SHP77 (cell line): ENCODE results near the gene CRISP2.
"Not testable (repeated sequence)": the region's sequence is repeated elsewhere in the genome, so short reads cannot be mapped to it uniquely, and the experiment has no call there.

Experiments
- DNase-seq, 2 experiments: peaks; one replicate each; lab custom pipeline; 2025; lab: John Stamatoyannopoulos, UW

Gene CRISP2

GRCh38 chr6:49713346-49713745 is at the start of gene CRISP2:
CRISP2 (minus strand) TSS chr6:49713543; CDS start chr6:49709196, 4,347 bp downstream.
- no peak for DNase-seq

- DNase-seq: no peak
These were observed 30.9 kb upstream of the CRISP2 start, which contains the start of gene CRISP3 for GRCh38 chr6:49744259-49744658. CRISP3 (minus strand) TSS chr6:49744388; CDS start chr6:49744367, 21 bp downstream.

- no peak for DNase-seq
These were observed 30.1 kb upstream of the CRISP2 start for GRCh38 chr6:49743429-49743828.

GRCh38 chr6:49739423-49739822 is 26.1 kb upstream of the CRISP2 start:
- DNase-seq: peak in 1 of 2 experiments; percentile 1

GRCh38 chr6:49736017-49736508 is 22.7 kb upstream of the CRISP2 start:
- DNase-seq: no peak

- no peak for DNase-seq
These were observed 20.3 kb upstream of the CRISP2 start for GRCh38 chr6:49733680-49734079.

GRCh38 chr6:49732781-49733180 is 19.4 kb upstream of the CRISP2 start:
- DNase-seq: no peak

GRCh38 chr6:49730251-49730650 is 16.9 kb upstream of the CRISP2 start:
- no peak for DNase-seq

GRCh38 chr6:49723917-49724316 is 10.6 kb upstream of the CRISP2 start:
- DNase-seq: not testable (repeated sequence)

- no peak for DNase-seq
These were observed 8.0 kb upstream of the CRISP2 start for GRCh38 chr6:49721297-49721696.

- DNase-seq: no peak
These were observed 7.0 kb upstream of the CRISP2 start for GRCh38 chr6:49720372-49720771.

- no peak for DNase-seq
These were observed 14.9 kb downstream of the CRISP2 start for GRCh38 chr6:49698478-49698877.

GRCh38 chr6:49693512-49693911 is 19.8 kb downstream of the CRISP2 start:
- DNase-seq: no peak

- no peak for DNase-seq
These were observed 20.8 kb downstream of the CRISP2 start for GRCh38 chr6:49692534-49692933.

GRCh38 chr6:49676671-49677281 is 36.6 kb downstream of the CRISP2 start:
- DNase-seq: no peak

GRCh38 chr6:49675816-49676215 is 37.5 kb downstream of the CRISP2 start:
- DNase-seq: no peak

GRCh38 chr6:49668083-49668511 is 45.2 kb downstream of the CRISP2 start:
- DNase-seq: no peak

GRCh38 chr6:49666930-49667757 is 46.2 kb downstream of the CRISP2 start:
- no peak for DNase-seq

GRCh38 chr6:49666480-49666879 is 46.9 kb downstream of the CRISP2 start:
- no peak for DNase-seq

GRCh38 chr6:49664817-49665216 is 48.5 kb downstream of the CRISP2 start:
- DNase-seq: no peak

- not testable (repeated sequence) for DNase-seq
These were observed 49.3 kb downstream of the CRISP2 start for GRCh38 chr6:49664054-49664453.

- DNase-seq: no peak
These were observed 50.5 kb downstream of the CRISP2 start for GRCh38 chr6:49662892-49663261.

- DNase-seq: no peak
These were observed 51.0 kb downstream of the CRISP2 start for GRCh38 chr6:49662231-49662891.
